ENCODE measurements around the gene CCL26.

Gene CCL26

DNA sequence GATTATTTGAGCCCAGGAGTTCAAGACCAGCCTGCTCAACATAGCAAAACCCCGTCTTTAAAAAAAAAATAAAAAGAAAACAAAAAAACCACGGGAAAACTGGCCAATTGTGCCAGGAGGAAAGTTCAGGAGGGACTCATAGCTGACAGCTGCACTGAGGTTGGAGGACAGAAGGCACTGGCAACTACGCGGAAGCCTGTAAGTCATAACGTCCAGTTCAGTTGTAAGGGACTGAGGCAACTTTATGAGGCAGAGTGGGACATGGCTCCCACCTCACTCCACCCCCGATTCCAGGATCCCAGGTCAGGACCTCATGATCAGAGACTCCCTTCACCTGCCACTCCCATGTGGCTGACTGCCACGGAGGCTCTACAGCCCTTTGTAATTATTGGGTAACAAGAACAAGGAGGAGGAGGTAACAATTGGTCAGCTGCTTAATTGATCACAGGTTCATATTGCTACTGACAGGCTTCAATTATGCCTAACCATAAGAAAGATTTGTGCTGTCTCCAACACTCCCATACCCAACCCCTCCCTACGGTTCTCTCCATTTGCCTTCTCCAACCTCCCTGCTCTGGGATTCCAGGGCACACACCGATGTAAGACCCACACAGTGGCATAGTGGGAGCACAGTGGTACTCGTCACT, 43.5 kb upstream of the CCL26 start:
- TF ChIP-seq, protein P1, sequence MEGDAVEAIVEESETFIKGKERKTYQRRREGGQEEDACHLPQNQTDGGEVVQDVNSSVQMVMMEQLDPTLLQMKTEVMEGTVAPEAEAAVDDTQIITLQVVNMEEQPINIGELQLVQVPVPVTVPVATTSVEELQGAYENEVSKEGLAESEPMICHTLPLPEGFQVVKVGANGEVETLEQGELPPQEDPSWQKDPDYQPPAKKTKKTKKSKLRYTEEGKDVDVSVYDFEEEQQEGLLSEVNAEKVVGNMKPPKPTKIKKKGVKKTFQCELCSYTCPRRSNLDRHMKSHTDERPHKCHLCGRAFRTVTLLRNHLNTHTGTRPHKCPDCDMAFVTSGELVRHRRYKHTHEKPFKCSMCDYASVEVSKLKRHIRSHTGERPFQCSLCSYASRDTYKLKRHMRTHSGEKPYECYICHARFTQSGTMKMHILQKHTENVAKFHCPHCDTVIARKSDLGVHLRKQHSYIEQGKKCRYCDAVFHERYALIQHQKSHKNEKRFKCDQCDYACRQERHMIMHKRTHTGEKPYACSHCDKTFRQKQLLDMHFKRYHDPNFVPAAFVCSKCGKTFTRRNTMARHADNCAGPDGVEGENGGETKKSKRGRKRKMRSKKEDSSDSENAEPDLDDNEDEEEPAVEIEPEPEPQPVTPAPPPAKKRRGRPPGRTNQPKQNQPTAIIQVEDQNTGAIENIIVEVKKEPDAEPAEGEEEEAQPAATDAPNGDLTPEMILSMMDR (IDR thresholded peaks at IDR 0.05; ENCODE audit: low read depth, low read length), result no peak
- DNase-seq, result no peak
- Histone ChIP-seq H3K9me3 (ENCODE audit: severe bottlenecking) (no peaks in the 10 kb centered on the region), H3K4me3 (ENCODE audit: low read depth, low read length) (no peak overlapping the region), H3K36me3 (no peaks in the 10 kb centered on the region), H3K27me3 (ENCODE audit: insufficient read depth, low read depth, severe bottlenecking) (no peaks in the 10 kb centered on the region), H3K27ac (no peak overlapping the region)

- Histone ChIP-seq H3K36me3 (no peaks in the 10 kb centered on the region), H3K9me3 (ENCODE audit: severe bottlenecking) (no peaks in the 10 kb centered on the region), H3K27ac (no peak overlapping the region), H3K27me3 (ENCODE audit: insufficient read depth, low read depth, severe bottlenecking) (no peaks in the 10 kb centered on the region), H3K4me3 (ENCODE audit: low read depth, low read length) (no peak overlapping the region)
- TF ChIP-seq, protein P1 (IDR thresholded peaks at IDR 0.05; ENCODE audit: low read depth, low read length), result no peak
- no peak for DNase-seq
Observed at GRCh38 chr7:75814407-75814947, 42.5 kb upstream of the CCL26 start.

GRCh38 chr7:75813781-75814236, 41.8 kb upstream of the CCL26 start, which contains the start of gene CCL24:
Gene CCL24, minus strand, starts transcription at chr7:75813806. Its CDS starts 91 bp downstream, at chr7:75813715.
- Histone ChIP-seq H3K27ac (no peak within 1 kb of the TSS), H3K27me3 (ENCODE audit: insufficient read depth, low read depth, severe bottlenecking) (no peaks in the 10 kb centered on the region), H3K4me3 (ENCODE audit: low read depth, low read length) (no peak within 1 kb of the TSS), H3K36me3 (no peaks in the 10 kb centered on the region), H3K9me3 (ENCODE audit: severe bottlenecking) (no peaks in the 10 kb centered on the region)
- no peak for DNase-seq
- TF ChIP-seq, protein P1 (IDR thresholded peaks at IDR 0.05; ENCODE audit: low read depth, low read length), result no peak

DNA sequence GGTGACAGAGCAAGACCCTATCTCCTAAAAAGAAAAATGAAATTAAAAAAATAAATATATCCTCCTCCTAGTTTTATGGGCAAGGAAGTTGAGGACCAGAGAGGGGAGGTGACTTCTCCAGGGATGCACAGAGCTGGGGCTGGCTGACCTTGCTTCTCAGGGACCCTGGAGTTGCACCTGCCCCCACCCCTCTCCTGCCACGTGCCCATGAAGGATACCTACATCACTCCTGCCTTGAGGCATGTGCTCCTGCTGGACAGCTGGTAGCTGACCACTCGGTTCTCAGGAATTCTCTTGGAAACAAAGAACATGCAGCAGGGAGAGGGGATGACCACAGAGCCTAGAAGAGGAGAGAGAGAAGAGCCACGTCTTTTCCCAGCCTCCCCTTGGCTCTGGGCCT, 41.1 kb upstream of the CCL26 start:
- TF ChIP-seq, protein P1 (IDR thresholded peaks at IDR 0.05; ENCODE audit: low read depth, low read length), result no peak

GRCh38 chr7:75811894-75812678, 40.1 kb upstream of the CCL26 start:
- TF ChIP-seq, protein P1 (IDR thresholded peaks at IDR 0.05; ENCODE audit: low read depth, low read length), result no peak
- no peak for DNase-seq
- Histone ChIP-seq H3K27ac (no peak overlapping the region), H3K27me3 (ENCODE audit: insufficient read depth, low read depth, severe bottlenecking) (no peaks in the 10 kb centered on the region), H3K36me3 (no peaks in the 10 kb centered on the region), H3K4me3 (ENCODE audit: low read depth, low read length) (no peak overlapping the region), H3K9me3 (ENCODE audit: severe bottlenecking) (peaks cover 4% of the 10 kb centered on the region)

More for the DNA sequence above, 41.1 kb upstream of the CCL26 start:
- Histone ChIP-seq H3K27ac (no peak overlapping the region), H3K36me3 (no peaks in the 10 kb centered on the region), H3K27me3 (ENCODE audit: insufficient read depth, low read depth, severe bottlenecking) (no peaks in the 10 kb centered on the region), H3K9me3 (ENCODE audit: severe bottlenecking) (no peaks in the 10 kb centered on the region), H3K4me3 (ENCODE audit: low read depth, low read length) (no peak overlapping the region)
- no peak for DNase-seq

Data from WERI-Rb-1 (cell line).